ENCODE measurements around the gene BAHD1.
"Not testable (repeated sequence)": the region's sequence is repeated elsewhere in the genome, so short reads cannot be mapped to it uniquely, and the experiment has no call there.

Gene BAHD1

GRCh38 chr15:40445421-40445922, 4.7 kb downstream of the BAHD1 start:
- DNase-seq (ENCODE audit: low read depth): no peak

GRCh38 chr15:40446144-40446543, 5.4 kb downstream of the BAHD1 start:
- no peak for DNase-seq (ENCODE audit: low read depth)

DNA sequence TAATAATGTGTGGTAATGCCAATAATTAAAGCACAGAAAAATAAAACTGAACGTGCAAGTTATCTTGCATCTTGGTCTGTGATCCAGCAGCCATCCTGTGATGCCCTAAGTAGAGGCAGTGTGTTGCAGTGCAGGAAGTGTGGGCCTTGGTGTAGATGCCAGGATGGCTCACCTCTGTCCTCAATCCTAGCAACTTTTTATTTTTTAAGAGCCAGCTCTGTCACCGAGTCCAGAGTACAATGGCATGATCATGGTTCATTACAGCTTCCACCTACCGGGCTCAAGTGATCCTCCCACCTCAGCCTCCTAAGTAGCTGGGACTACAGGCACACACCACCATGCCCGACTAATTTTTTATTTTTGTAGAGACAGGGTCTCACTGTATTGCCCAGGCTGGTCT, 7.6 kb downstream of the BAHD1 start:
- no peak for DNase-seq (ENCODE audit: low read depth)

GRCh38 chr15:40449275-40449674, 8.5 kb downstream of the BAHD1 start:
- no peak for DNase-seq (ENCODE audit: low read depth)

- DNase-seq (ENCODE audit: low read depth): no peak
Observed at GRCh38 chr15:40450047-40450446, 9.3 kb downstream of the BAHD1 start.

- no peak for DNase-seq (ENCODE audit: low read depth)
Observed at GRCh38 chr15:40451527-40452158, 10.9 kb downstream of the BAHD1 start.

GRCh38 chr15:40452296-40453090, 11.7 kb downstream of the BAHD1 start:
- DNase-seq (ENCODE audit: low read depth): no peak

DNA sequence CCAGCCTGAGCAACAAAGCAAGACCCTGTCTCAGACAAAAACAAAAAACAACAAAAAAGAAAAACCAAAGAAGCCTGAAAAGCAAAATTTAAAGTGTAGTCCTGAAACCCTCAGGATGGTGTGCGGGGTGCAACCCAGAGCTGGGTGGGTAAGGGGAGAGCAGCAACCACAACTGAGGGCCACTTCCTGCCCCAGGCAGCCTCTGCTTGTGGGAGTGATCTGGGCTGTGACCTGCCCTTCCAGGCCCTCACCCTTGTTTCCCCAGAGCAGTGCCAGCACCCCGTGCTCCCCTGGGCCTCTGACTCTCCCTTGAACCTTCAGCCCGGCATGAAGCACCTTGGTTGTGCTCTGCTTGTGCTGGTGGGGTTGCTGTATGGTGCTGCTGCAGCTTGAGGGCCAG, 13.2 kb downstream of the BAHD1 start:
- not testable (repeated sequence) for DNase-seq (ENCODE audit: low read depth)

DNA sequence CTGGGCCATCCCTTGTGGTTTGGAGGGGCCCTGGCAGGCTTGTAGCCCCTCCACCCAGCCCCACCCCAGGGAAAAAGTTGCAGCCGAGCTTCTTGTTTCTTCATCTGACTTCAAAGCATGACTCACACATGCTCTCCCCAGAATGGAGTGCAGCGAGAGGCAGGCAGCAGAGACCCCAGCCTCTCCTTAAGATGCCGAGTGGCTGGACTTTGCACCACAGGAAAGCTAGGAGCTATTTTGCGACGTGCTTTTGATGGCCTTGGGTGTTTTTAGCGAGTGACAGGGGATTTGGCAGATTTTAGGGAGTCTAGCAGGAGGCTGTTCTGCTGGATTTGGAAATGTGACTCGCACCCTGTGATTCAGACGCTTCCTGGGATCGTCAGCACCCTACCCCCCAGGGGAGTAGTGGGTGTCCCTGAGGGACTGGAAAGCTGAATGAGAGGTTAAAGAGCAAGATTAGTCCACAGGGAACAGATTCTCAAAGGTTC, 14.2 kb downstream of the BAHD1 start:
- no peak for DNase-seq (ENCODE audit: low read depth)

GRCh38 chr15:40456299-40456712, 15.6 kb downstream of the BAHD1 start:
- no peak for DNase-seq (ENCODE audit: low read depth)

DNA sequence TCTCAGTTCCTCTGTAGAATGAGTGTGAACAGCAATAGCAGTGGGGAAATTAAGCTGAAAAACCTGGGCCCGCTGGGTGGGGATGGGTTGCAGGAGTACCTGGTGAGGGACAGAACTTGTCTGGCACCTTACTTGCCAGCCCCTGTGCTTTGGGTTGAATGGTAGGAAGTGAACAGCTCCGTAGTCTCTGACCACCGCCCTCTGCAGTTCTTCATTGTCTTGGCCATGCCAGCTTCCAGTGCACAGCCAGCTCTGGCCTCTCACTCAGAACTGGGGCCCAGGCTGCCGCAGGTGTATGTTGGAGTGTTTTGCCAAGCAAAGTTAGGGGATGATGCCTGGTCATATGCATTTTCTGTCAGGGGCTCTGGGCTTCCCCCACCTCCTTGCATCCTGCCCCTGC, 16.0 kb downstream of the BAHD1 start:
- DNase-seq (ENCODE audit: low read depth): no peak

GRCh38 chr15:40458495-40459371, 18.0 kb downstream of the BAHD1 start:
- no peak for DNase-seq (ENCODE audit: low read depth)

GRCh38 chr15:40459391-40460015, 18.8 kb downstream of the BAHD1 start:
- DNase-seq (ENCODE audit: low read depth): no peak

DNA sequence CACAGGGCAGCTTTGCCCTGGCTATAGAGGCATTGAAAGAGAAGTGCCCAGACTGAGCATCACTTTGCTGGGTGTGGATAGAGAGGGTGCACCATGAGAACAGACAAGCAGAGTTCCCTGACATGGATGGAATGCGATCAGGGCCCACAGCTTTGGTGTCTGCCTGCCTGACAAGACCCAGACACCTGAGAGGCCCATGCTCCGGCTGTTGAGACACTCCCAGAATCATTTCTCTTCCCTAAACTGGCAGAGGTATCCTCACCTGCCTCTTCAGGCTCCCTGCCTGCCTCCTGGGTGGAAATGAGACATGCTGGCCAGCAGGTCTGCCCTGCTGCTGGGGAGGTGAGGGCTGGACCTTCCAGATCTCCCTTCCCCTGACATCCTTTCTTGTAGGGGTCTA, 19.7 kb downstream of the BAHD1 start:
- no peak for DNase-seq (ENCODE audit: low read depth)

GRCh38 chr15:40461958-40462357, 21.2 kb downstream of the BAHD1 start:
- DNase-seq (ENCODE audit: low read depth): no peak

GRCh38 chr15:40463279-40463678, 22.5 kb downstream of the BAHD1 start:
- no peak for DNase-seq (ENCODE audit: low read depth)

DNA sequence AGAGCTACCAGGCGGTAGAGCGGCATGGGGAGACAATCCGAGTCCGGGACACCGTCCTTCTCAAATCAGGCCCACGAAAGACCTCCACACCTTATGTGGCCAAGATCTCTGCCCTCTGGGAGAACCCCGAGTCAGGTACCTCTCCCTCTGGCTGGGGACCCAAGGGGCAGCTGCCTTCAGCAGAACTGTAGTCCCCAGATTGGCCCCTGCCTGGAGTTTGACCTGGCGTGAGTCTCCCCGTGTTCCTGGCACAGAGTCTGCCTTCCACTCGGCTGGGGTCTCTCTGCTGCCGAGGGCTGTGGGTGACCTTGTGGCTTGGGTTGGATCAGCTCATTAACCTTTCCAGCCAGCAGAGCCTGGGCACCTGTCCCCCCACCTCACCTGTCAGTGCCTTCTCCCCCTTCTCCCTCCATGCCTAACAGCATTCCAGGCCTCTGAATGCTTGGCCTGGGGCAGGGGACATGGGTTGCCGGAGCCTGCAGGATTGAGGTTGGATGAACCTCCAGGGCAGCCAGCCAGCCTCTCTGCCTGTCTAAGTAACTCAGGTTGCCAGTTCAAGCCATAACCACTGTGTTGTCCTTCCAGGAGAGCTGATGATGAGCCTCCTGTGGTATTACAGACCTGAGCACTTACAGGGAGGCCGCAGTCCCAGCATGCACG, 23.3 kb downstream of the BAHD1 start:
- DNase-seq (ENCODE audit: low read depth): no peak

GRCh38 chr15:40464595-40465185, 23.9 kb downstream of the BAHD1 start:
- no peak for DNase-seq (ENCODE audit: low read depth)

GRCh38 chr15:40465939-40466338, 25.2 kb downstream of the BAHD1 start:
- DNase-seq (ENCODE audit: low read depth): no peak

DNA sequence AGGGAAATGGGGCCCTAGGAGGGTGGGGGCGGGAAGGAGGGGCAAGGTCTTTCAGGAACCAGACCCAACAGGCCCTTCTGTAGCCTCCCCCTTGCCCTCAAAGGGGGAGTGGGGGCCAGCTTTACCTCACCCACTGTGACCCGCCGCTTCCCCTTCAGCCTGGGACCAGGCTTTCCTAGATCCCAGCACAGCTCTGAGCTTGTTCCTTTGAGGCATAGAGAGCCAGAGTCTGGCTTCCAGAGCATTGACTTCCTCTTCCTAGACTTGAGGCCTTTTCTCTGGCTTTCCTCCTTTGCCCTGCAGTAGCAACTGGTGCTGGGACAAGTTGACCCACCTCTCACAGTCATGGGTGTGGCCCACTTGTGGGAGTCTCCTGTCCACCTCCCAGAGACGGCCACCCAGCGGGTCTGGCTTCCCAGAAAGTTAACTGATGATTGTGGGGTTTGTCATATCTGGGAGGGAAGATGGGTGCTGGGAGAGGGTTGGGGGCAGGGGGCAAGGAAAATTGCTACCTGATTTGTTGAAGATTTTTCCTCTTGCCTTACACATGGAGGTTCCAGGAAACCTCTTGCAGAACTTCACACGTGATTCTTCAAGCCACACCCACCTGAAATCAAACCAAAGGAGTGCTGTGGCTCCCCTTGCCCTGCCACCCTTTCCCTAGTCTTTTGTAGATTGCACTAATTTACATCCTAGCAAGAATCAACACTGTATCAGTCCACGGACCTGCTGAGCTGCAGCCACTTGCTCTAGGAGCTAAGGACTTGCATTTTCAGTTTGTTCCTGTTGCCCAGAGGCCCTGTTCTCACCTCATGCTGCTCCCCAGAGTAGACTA, 25.9 kb downstream of the BAHD1 start:
- no peak for DNase-seq (ENCODE audit: low read depth)
